Stomach smooth muscle (tissue), 2 donors: ENCODE measurements around the gene GYPE.
"Not testable (repeated sequence)": the region's sequence is repeated elsewhere in the genome, so short reads cannot be mapped to it uniquely, and the experiment has no call there.

ENCODE experiments used
- H3K27ac ChIP-seq: one replicate; pipeline ENCODE4 v1.7.0; 2013; ENCODE audit warnings: mild to moderate bottlenecking, low read length, inconsistent platforms
- H3K27me3 ChIP-seq, 2 donors: one replicate each; pipeline ENCODE4 v1.7.0; 2013; ENCODE audit warnings: low read length in 2 of 2; ENCODE audit not compliant: insufficient read depth in 2 of 2, control insufficient read depth in 1 of 2
- H3K36me3 ChIP-seq, 2 donors: one replicate each; pipeline ENCODE4 v1.7.0; 2013; ENCODE audit warnings: low read length in 2 of 2; ENCODE audit not compliant: control insufficient read depth in 2 of 2, insufficient read depth in 2 of 2
- H3K4me1 ChIP-seq: one replicate; pipeline ENCODE4 v1.7.0; 2013; ENCODE audit warnings: low read length; ENCODE audit not compliant: control insufficient read depth, insufficient read depth
- H3K4me3 ChIP-seq, 2 donors: one replicate each; pipeline ENCODE4 v1.7.0; 2013; ENCODE audit warnings: low read length in 2 of 2
- H3K9ac ChIP-seq, 2 donors: one replicate each; pipeline ENCODE4 v1.7.0; 2013; ENCODE audit warnings: low read length in 2 of 2, mild to moderate bottlenecking in 1 of 2
- H3K9me3 ChIP-seq, 2 donors: one replicate each; pipeline ENCODE4 v1.7.0; 2013; ENCODE audit warnings: low read length in 2 of 2; ENCODE audit not compliant: control insufficient read depth in 2 of 2
- donor health status: healthy.
- donor health status: Pancreatic carcinoma.

GYPE gene

DNA sequence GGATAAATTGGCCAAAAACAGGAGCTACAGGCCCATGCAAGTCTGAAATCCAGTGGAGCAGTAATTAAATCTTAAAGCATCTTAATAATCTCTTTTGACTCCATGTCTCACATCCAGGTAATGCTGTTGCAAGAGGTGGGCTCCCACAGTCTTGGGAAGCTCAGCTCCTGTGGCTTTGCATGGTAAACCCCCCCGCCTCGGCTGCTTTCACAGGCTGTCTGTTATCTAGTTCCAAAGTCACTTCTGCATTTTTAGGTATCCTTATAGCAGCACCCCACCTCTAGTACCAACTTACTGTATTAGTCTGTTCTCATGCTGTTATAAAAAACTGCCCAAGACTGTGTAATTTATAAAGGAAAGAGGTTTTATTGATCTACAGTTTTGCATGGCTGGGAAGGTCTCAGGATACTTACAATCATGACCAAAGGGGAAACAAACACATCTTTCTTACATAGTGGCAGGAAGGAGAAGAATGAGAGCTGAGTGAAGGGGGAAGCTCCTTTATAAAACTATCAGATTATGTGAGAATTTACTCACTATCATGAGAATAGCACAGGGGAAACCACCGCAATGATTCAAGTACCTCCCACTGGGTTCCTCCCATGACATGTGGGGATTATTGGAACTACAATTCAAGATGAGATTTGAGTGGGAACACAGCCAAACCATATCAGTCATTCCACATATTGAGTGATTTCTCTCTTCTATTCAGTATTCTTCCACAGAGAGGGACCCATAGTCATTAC lies 34.7 kb downstream of the GYPE start:
- H3K4me1 ChIP-seq, H3K9me3 ChIP-seq, H3K27ac ChIP-seq, H3K36me3 ChIP-seq, H3K4me3 ChIP-seq, H3K27me3 ChIP-seq, H3K9ac ChIP-seq: not testable (repeated sequence)

DNA sequence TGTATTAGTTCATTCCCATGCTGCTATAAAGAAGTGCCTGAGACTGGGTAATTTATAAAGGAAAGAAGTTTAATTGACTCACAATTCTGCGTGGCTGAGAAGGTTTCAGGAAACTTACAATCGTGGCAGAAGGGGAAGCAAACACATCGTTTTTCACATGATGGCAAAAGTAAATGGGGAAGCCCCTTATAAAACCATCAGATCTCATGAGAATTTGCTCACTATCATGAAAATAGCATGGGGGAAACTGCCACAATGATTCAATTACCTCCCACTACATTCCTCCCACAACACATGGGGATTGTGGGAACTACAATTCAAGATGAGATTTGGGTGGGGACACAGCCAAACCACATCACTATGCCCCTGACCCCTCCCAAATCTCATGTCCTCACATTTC lies 35.4 kb downstream of the GYPE start:
- H3K4me1 ChIP-seq, H3K27ac ChIP-seq, H3K27me3 ChIP-seq, H3K36me3 ChIP-seq, H3K9me3 ChIP-seq, H3K4me3 ChIP-seq, H3K9ac ChIP-seq: not testable (repeated sequence)

DNA sequence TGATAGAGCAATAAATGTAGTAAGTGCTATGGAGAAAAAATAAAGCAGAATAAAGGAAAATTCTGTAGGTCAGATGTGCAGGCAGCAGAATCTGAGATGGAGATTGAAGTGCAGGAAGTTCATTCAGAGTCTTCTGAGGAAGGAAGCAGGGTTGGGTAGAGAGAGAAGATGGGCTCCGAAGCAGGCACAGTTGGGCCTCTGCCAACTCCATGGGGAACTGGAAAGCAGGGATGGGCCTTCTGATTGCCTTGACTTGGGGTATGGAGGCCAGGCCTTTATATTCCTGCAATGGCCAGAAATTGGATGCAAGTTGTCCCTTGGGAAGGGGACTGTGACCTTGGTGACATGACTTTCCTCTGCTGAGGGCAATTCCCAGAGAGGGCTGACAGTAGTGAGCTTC lies 42.6 kb downstream of the GYPE start:
- not testable (repeated sequence) for H3K27ac ChIP-seq, H3K36me3 ChIP-seq, H3K4me3 ChIP-seq, H3K9ac ChIP-seq, H3K27me3 ChIP-seq, H3K9me3 ChIP-seq, H3K4me1 ChIP-seq

DNA sequence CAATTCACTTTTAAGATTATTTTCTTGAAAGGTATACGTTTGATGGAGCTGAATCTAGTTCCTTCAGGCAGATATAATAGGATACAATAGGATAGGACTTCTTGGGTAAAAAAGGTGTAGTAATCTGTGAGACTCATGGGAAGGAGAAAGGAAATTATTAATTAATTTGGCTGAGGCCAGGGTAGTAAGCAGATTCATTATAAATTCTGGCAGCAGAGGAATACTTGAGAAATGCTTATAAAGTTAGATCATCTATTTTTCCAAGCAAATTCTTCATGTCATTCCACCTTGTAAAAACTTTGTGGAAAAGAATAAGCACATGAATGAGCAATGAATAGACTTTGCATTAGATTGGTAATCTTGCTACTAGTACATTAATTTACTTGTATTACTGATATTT lies 46.9 kb downstream of the GYPE start:
- H3K27ac ChIP-seq: no peak overlapping the region
- H3K4me1 ChIP-seq: no peaks in the 10 kb centered on the region
- H3K4me3 ChIP-seq: no peak overlapping the region
- no peaks in the 10 kb centered on the region for H3K27me3 ChIP-seq
- no peaks in the 10 kb centered on the region for H3K9me3 ChIP-seq
- no peaks in the 10 kb centered on the region for H3K36me3 ChIP-seq
- no peak overlapping the region for H3K9ac ChIP-seq

DNA sequence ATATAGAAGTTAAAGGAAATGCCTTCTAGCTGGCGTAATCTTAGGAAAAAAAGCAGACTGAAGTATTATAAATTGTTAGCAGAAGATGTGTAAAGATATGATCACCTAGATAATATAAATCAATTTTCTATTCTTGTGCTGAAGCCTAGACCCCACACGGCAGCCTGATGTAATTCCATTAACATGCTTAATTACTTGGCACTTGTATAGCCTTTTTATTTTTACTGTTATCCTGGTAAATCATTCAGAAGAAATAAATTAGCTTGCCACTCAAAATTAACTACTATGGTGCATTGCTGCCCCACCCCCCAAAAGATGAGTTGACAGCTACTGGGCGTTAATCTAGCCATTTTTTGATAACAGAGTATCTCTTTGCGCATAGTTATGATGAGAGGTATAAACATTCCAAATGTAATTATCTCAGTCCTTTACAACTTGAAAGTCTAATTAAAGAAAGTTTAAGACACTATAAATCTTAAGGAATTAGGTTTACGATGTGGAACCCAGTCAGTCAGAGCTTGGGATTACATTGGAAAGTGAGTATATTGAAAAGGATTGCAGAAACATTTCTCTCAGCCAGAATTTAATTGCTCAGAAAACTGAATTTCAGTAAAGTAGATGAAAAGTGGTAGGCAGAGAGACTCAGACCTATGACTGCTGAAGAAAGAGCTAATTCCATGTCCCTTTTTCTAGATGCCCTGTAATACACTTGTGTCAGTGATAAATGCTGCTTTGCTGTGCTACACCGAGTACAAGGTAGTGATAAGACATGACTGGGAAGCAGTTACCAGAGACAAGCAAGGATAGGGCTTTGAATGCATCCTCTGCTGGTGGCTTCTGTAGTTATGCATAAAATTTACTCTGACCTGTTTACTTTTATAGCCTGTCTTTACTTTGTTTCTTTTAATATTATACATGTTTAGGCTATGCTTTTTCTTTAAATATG lies 47.7 kb downstream of the GYPE start:
- not testable (repeated sequence) for H3K36me3 ChIP-seq, H3K9ac ChIP-seq, H3K9me3 ChIP-seq, H3K4me1 ChIP-seq, H3K4me3 ChIP-seq, H3K27ac ChIP-seq, H3K27me3 ChIP-seq

DNA sequence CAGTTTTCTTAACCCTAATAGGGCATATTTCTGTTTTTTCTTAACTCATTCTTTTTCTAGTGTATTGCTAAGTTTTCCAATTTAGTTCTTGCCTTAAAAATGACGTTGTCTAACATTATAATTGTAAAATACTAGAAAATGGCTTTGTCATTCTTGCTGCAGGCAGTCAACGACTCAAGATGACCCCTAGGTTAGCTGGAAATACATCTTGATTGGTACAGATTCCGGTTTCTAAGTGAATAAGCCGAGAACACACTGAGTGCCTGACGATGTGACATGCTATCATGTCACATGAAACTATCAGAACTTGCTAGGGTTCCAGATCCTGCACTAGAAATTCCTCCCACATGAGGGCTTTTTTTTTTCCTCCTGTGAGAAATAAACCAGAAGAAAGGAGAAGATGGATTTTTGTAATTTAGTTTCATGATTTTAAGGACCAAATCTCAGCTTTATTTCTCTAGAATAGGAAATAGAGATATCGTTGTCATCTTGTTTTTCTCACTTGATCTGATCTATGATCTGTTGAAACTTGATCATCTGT lies 49.3 kb downstream of the GYPE start:
- H3K9me3 ChIP-seq, H3K9ac ChIP-seq, H3K4me1 ChIP-seq, H3K36me3 ChIP-seq, H3K27me3 ChIP-seq, H3K4me3 ChIP-seq, H3K27ac ChIP-seq: not testable (repeated sequence)

DNA sequence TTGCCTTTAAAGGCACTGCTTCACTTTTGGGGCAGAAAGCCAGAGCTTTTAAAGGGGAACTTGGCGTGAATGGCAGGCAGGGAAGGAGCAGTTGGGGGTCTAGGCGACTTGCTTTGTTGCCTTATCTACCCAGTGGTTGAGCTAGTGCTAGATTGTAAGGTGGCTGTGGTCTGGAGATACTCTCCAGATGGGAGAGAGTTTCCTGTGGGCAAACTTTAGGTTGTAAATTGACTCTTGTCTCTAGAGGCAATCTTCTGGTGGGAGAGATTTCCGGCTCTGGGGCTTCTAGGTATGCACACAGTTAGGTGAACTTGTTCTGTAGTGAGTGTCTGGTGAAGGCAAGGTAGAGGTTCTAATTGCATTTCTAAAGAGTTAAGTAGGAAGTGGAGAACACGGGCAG lies 50.7 kb downstream of the GYPE start:
- not testable (repeated sequence) for H3K27me3 ChIP-seq, H3K36me3 ChIP-seq, H3K9me3 ChIP-seq, H3K4me3 ChIP-seq, H3K27ac ChIP-seq, H3K4me1 ChIP-seq, H3K9ac ChIP-seq

DNA sequence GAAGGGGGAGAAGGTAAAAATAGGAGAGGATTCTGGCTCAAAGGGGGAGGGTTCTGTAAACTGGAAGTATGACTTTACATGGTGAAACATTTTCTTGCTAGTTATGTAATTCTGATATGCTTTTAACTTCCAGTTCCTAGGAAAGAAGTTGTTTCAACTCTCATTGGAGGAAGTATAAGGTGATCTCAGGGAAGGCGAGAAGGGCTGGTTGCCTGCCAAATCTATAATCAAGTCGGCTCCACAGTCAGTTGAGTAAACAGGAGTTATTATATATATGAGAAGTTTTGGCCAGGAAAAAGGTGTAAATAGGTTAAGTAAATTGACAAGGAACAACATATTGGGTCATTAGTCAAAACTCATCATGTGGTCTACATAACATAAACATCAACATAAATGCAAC lies 56.1 kb downstream of the GYPE start:
- H3K4me1 ChIP-seq, H3K27ac ChIP-seq, H3K9me3 ChIP-seq: not testable (repeated sequence)

DNA sequence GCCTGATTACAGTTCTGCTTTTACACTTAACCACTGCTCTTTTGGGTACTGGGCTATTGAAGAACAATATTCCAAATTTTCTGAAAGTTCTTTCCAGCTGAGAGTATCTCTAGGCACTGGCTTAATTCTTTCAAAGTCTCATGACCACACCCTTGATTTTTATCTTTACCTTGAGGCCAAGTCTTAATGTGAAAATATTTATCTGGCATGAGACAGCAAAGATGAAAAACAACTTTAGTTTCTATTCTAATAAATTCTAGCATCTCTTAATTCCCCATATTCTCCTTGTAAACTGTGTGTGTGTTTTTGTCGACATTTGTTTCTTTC lies 61.9 kb downstream of the GYPE start:
- not testable (repeated sequence) for H3K36me3 ChIP-seq, H3K9ac ChIP-seq, H3K27me3 ChIP-seq, H3K4me3 ChIP-seq, H3K4me1 ChIP-seq, H3K27ac ChIP-seq, H3K9me3 ChIP-seq

More for the DNA sequence above, 56.1 kb downstream of the GYPE start:
- not testable (repeated sequence) for H3K9ac ChIP-seq, H3K27me3 ChIP-seq, H3K4me3 ChIP-seq, H3K36me3 ChIP-seq

DNA sequence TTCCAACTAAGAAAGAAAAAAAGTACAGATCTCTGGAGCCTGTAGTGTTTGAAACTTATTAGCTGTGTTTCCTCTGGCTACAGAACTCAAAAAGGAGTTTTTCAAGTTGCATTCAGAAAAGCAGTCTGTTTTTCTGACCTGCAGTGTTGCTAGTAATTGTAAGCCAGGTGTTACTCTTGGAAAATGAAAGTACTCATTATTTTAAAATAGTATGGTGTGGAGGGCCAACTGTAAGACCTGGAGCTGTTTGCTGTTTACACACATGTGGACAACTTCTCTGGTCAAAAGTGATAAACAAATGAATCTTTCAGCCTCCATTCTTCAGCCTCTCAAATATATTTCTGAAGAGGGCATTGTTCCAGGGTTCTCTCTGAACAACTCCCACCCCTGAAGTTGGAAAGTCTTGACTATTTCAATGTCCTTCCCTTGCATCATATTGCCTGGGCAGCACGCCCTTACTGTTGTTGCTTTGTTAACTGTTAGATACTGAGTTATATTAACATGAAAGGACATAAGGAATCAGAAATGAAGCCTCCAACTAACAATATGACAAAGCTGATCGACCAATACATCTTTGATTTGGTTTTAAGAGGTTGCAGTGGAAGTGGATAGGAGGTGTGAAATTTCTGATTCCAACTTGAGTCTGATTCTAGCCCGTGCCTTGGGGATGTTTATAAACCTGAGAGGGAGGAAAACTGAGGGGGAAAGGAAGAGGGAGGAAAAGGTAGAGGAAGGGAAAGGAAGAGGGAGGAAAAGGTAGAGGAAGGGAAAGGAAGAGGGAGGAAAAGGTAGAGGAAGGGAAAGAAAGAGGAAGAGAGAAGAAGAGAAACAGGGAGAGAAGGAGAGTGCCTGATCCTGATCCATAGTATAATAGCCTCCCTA lies 62.5 kb downstream of the GYPE start:
- not testable (repeated sequence) for H3K27me3 ChIP-seq, H3K36me3 ChIP-seq, H3K9ac ChIP-seq, H3K4me3 ChIP-seq, H3K9me3 ChIP-seq, H3K4me1 ChIP-seq, H3K27ac ChIP-seq
